ENCODE results near the gene ZNF777. TPM values are rescaled to one million over a fixed set of nuclear protein-coding genes. Genes with fewer than 3 reads are reported as not detected.

Gene ZNF777
- total RNA-seq, 1 experiment from 2014 or later: 17.4 TPM

DNA sequence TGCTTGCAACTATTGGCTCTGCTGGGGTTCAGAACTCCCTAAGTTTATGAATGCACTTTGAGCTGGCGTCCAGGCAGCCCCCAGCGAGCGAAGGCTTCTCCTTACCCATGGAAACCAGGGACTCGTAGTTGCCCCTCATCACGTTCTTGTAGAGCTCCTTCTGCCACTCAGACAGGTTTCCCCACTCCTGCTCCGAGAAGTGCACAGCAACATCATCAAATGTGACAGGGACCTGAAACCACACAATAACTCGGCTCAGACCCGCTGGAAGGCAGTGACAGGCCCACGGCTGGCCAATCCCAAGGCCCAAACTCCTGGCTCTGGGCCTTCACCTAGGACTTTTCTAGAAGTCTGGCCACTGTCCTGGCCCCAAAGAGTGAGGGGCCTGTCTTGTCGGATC lies 6.9 kb downstream of the ZNF777 start:
- ATAC-seq (no peak), DNase-seq (ENCODE audit: low read depth, low spot score) (no peak)
- POLR2A ChIA-PET: no interaction called here
- CTCF ChIA-PET: no interaction called here
- no peaks in the 10 kb centered on the region for H3K9me3 ChIP-seq (ENCODE audit: control insufficient read depth, insufficient read depth, low read depth, low read length)
- peaks cover 10% of the 10 kb centered on the region; the same call in 1 of the 2 replicates for H3K4me1 ChIP-seq (ENCODE audit: control insufficient read depth, insufficient read depth, low read length)
- no TSS peak for BruUV-seq (replicated peaks)
- intact Hi-C loops (cut with micrococcal nuclease; ENCODE audit: unreplicated experiment): no loop called here
- in situ Hi-C loops (cut with HindIII; ENCODE audit: low pct_unique_long_range_greater_than_20kb, low sequenced_read_pairs): no loop called here
- no peaks in the 10 kb centered on the region for H3K27me3 ChIP-seq (ENCODE audit: control insufficient read depth, insufficient read depth, low read length)
- peaks cover 7% of the 10 kb centered on the region for H3K36me3 ChIP-seq (ENCODE audit: control insufficient read depth, insufficient read depth, low read length)
- H3K4me3 ChIP-seq (ENCODE audit: low read depth in 2 of 2, low read length in 2 of 2): no peak overlapping the region
- H3K27ac ChIP-seq (ENCODE audit: low read length): no peak overlapping the region
- TF ChIP-seq, protein P1, sequence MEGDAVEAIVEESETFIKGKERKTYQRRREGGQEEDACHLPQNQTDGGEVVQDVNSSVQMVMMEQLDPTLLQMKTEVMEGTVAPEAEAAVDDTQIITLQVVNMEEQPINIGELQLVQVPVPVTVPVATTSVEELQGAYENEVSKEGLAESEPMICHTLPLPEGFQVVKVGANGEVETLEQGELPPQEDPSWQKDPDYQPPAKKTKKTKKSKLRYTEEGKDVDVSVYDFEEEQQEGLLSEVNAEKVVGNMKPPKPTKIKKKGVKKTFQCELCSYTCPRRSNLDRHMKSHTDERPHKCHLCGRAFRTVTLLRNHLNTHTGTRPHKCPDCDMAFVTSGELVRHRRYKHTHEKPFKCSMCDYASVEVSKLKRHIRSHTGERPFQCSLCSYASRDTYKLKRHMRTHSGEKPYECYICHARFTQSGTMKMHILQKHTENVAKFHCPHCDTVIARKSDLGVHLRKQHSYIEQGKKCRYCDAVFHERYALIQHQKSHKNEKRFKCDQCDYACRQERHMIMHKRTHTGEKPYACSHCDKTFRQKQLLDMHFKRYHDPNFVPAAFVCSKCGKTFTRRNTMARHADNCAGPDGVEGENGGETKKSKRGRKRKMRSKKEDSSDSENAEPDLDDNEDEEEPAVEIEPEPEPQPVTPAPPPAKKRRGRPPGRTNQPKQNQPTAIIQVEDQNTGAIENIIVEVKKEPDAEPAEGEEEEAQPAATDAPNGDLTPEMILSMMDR (IDR thresholded peaks at IDR 0.05): no peak
- no peak for TF ChIP-seq POLR2AphosphoS5 (IDR thresholded peaks at IDR 0.05; ENCODE audit: low read depth, low read length)
- TF ChIP-seq TCF7L2 (IDR thresholded peaks at IDR 0.05; ENCODE audit: low read depth, low read length): no peak
- no peak for TF ChIP-seq SIN3A (IDR thresholded peaks at IDR 0.05; ENCODE audit: borderline replicate concordance, insufficient read depth, low read depth, low read length)
- TF ChIP-seq, protein P2, sequence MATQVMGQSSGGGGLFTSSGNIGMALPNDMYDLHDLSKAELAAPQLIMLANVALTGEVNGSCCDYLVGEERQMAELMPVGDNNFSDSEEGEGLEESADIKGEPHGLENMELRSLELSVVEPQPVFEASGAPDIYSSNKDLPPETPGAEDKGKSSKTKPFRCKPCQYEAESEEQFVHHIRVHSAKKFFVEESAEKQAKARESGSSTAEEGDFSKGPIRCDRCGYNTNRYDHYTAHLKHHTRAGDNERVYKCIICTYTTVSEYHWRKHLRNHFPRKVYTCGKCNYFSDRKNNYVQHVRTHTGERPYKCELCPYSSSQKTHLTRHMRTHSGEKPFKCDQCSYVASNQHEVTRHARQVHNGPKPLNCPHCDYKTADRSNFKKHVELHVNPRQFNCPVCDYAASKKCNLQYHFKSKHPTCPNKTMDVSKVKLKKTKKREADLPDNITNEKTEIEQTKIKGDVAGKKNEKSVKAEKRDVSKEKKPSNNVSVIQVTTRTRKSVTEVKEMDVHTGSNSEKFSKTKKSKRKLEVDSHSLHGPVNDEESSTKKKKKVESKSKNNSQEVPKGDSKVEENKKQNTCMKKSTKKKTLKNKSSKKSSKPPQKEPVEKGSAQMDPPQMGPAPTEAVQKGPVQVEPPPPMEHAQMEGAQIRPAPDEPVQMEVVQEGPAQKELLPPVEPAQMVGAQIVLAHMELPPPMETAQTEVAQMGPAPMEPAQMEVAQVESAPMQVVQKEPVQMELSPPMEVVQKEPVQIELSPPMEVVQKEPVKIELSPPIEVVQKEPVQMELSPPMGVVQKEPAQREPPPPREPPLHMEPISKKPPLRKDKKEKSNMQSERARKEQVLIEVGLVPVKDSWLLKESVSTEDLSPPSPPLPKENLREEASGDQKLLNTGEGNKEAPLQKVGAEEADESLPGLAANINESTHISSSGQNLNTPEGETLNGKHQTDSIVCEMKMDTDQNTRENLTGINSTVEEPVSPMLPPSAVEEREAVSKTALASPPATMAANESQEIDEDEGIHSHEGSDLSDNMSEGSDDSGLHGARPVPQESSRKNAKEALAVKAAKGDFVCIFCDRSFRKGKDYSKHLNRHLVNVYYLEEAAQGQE (IDR thresholded peaks at IDR 0.05; ENCODE audit: insufficient read depth in 1 of 2, low read depth in 2 of 2, low read length in 1 of 2): no peak

DNA sequence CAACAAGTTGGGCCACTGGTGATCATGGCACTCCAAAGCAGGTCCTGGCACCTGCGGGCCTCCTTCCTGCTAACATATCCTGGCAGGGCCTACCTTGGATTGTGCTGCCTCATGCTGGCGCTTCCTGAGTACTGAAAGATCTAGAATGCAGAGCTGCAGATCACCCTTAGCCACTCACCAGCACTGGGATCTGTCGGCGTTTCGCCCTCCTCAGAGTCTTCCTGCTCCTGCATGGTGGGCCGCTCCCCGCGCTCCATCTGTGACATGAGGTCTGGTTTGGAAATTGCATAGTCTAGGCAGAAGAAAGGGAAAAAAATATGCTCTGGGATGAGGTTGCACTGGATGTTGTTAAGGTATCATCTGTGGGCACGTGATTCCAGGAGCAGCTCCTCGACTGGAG lies 10.0 kb downstream of the ZNF777 start:
- no TSS peak for BruUV-seq (replicated peaks)
- H3K4me1 ChIP-seq (ENCODE audit: control insufficient read depth, insufficient read depth, low read length): no peaks in the 10 kb centered on the region
- ATAC-seq: no peak
- no peak for DNase-seq (ENCODE audit: low read depth, low spot score)
- H3K36me3 ChIP-seq (ENCODE audit: control insufficient read depth, insufficient read depth, low read length): peaks cover 7% of the 10 kb centered on the region
- no peak overlapping the region for H3K4me3 ChIP-seq (ENCODE audit: low read depth in 2 of 2, low read length in 2 of 2)
- H3K27me3 ChIP-seq (ENCODE audit: control insufficient read depth, insufficient read depth, low read length): no peaks in the 10 kb centered on the region
- no peaks in the 10 kb centered on the region for H3K9me3 ChIP-seq (ENCODE audit: control insufficient read depth, insufficient read depth, low read depth, low read length)
- CTCF ChIA-PET: no interaction called here
- intact Hi-C loops (cut with micrococcal nuclease; ENCODE audit: unreplicated experiment): no loop called here
- no peak overlapping the region for H3K27ac ChIP-seq (ENCODE audit: low read length)
- POLR2A ChIA-PET: no interaction called here
- in situ Hi-C loops (cut with HindIII; ENCODE audit: low pct_unique_long_range_greater_than_20kb, low sequenced_read_pairs): no loop called here
- TF ChIP-seq POLR2AphosphoS5 (IDR thresholded peaks at IDR 0.05; ENCODE audit: low read depth, low read length) (no peak), TCF7L2 (IDR thresholded peaks at IDR 0.05; ENCODE audit: low read depth, low read length) (no peak), SIN3A (IDR thresholded peaks at IDR 0.05; ENCODE audit: borderline replicate concordance, insufficient read depth, low read depth, low read length) (no peak)
- TF ChIP-seq, protein P2 (IDR thresholded peaks at IDR 0.05; ENCODE audit: insufficient read depth in 1 of 2, low read depth in 2 of 2, low read length in 1 of 2): no peak
- TF ChIP-seq, protein P1 (IDR thresholded peaks at IDR 0.05): no peak

Data from Panc1 (cell line).